Umbilical cord (tissue), 2 donors: ENCODE measurements around the gene CDH24. TPM values are rescaled to one million over a fixed set of nuclear protein-coding genes. Genes with fewer than 3 reads are reported as not detected.

Experiments
- DNase-seq: peaks from one replicate; pipeline ENCODE4 v3.0.0-alpha.2; 2015; ENCODE audit warnings: low spot score
- total RNA-seq: library from RNA; depleted of rRNA; stranded (reverse); fragments of >200 nt; gene quantifications from one replicate; pipeline ENCODE4 v1.2.3, GENCODE V29; 2014; ENCODE audit warnings: low replicate concordance; ENCODE audit not compliant: insufficient read depth

The CDH24 gene
- total RNA-seq, 1 donor from 2014 or later, result 5.3 TPM

DNA sequence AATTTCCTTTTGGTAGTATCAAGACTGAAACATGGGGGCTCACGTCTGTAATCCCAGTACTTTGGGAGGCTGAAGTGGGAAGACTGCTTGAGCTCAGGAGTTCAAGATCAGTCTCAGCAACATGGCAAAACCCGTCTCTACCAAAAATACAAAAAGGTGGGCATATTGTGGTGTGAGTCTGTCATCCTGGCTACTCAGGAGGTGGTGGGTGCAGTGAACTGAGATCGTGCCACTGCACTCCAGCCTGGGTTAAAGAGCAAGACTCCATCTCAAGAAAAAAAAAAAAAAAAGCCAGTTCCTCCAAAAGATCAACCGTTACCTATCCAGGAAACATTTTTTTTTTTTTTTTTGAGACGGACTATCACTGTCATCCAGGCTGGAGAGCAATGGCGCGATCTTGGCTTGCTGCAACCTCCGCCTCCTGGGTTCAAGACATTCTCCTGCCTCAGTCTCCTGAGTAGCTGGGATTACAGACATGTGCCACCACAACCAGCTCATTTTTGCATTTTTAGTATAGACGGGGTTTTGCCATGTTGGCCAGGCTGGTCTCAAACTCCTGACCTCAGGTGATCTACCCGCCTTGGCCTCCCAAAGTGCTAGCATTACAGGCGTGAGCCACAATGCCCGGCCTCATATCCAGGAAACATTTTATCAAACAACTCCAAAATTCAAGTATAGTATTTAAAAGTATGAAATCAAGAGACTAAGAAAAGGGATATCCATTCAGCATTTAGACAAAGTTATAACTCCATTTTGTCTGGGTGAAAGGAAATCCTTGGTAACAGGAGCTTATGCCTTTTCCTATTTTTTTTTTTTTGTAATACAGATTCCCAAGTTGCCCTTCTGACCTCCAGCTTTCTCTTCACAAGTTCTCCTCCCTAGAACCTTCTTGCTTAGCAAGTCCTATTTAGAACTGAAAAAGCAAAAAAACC, 34.2 kb upstream of the CDH24 start:
- no peak for DNase-seq

DNA sequence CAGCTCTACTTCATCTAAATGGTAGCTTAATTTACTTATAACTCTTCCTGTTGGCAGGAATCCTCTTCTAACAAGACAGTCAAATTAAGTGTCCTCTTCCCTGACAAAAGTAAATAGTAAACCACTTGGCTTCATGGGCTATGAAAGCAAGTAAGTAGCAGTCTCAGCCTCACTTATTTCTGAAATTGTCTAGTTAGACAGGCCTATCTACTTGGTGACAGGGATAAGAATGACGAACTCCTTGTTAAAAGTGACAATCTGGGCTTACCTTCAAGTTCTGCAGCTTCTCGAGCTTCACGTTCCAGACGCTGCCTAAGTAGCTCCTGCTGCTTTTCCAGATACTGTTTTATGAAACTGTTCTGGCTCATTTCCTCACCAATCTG, 32.9 kb upstream of the CDH24 start:
- DNase-seq, result no peak

DNA sequence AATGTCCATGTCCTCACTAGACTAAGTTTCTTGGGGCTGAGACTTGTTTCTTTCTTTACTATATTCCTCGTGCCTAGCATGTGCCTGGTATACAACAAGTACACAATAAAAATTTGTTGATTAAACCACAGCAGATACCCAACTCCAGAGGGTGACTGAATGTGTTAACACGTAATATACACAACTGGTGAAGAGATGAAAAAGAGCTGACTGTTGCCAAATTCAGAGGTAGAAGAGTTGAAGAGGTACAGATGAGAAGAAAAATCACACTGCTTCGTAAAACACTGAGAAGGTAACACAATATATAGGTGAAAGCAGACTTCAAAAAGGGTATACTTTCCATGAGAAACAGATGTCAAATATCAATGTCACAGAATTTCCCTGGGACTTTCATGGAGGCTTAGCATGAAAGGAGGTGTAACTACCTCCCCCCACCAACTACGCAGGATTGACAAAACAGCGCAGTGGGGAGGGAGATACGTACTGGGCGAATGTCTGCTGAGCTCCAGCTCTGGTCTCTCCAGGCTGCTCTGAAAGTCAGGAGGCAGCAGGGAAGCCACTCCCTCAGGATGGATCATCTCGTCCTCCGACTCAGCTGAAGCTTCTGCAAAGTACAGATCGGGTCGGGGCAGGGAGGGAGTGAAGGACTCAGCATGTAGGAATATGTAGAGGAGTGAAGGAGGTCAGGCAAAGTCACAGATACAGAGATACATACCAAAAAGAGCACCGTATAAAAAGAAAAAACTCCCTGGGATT, 32.4 kb upstream of the CDH24 start:
- no peak for DNase-seq

DNA sequence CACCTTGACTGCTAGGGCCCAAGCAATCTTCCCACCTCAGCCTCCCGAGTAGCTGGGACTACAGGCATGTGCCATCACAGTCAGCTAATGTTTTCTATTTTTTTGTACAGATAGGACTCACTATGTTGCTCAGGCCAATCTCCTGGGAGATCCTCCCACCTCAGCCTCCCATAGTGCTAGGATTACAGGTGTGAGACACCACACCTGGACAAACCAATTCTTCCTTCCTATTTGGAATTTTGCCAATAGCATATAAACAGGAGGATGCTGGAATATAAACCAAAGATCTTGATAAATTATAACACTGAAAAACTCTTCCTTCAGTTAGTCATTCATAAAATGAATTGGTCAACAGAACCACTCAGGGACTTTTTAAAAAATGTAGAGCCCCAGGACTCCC, 29.2 kb upstream of the CDH24 start:
- DNase-seq, result no peak

DNA sequence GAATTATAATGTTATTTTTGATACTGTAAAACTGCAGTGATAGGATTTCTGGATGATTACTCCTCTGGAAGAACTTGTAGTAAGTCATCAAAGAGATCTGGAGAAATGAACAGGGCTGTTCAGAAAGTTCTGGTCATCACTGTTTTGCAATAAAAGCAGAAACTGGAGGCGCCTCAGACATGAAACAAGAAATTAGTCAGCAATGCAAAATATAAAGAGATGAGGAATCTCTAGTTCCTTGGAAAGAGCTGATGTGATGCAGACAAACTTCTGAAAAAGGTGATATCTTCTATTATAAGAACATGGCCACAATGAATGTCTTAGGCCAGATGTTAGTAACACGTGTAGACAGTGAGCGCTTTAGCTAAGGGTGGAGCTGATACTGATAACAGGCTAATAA, 28.1 kb upstream of the CDH24 start:
- peak; percentile 26 for DNase-seq

DNA sequence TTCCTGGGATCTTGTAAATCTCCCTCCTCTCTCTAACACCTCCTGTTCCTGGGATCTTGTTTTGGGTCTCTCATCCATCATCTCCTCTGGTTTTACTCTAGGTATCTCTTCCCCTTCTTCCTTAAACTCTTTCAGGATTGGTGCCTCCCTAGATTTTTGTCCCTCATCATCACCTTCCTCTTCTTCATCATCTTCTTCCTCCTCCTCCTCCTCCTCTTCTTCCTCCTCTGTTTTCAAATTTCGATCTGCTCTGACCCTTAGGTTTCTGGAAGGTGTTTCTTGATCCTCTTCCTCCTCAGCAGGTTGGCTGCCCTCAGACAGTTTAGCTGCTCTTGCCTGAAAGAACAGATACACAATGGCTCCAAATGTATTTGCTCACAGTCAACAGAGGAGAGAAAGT, 23.2 kb upstream of the CDH24 start:
- DNase-seq, result no peak

DNA sequence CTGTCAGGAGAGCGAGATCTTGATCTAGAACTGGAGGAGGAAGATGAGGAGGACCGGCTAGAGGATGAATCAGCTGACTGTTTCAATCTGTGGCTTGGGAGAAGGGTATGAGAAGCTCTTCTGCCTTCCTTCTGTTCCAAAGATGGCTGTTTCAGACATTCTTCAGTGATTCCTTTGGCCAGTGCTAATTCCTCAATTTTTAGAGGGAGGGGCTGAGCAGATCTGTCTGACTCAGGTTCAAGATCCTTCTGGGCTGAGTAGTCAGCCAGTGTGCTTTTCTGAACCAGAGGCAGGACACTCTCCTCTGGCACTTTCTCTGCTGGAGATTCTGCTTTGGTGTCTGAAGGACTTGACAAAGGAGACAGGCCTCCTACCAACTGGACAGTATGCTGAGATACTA, 22.4 kb upstream of the CDH24 start:
- no peak for DNase-seq

DNA sequence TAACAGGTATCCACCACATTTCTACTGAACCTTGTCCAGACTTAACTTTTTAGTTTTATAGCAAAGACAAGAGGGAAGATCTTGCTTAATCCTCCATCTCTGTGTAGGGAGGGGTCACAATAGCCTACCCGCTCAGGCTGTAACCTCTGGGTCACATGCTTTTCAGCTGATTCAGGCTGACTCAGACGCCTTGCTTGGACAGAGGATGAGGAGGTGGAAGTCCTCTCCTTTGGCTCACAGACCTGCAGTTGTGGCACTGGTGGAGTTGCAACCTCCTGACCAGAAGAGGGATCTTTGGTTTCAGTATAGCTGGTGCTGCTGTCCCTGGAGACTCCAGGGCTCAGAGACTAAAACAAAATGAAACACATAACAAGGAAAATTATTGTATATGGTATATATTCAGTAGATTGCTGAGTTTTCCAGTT, 21.4 kb upstream of the CDH24 start:
- peak; percentile 83 for DNase-seq

DNA sequence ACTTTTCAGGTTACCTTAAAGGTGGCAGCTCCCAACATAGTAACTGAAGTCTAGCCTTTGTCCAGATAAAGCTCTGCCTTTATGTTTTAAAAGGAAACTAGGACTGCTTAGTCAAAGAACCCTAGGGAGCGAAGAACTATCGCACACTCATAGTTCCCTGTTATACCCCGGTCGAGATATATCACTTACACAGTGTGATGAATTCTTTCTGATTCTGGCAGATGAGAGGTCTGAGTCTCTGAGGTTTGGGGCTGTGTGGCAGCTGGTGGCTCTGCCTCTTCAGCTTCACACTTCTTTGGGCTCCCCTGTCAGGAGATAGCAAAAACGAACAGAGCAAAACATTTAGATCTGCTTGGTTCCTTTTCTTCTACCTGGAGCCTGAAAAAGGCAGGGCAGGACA, 20.6 kb upstream of the CDH24 start:
- DNase-seq, result no peak

DNA sequence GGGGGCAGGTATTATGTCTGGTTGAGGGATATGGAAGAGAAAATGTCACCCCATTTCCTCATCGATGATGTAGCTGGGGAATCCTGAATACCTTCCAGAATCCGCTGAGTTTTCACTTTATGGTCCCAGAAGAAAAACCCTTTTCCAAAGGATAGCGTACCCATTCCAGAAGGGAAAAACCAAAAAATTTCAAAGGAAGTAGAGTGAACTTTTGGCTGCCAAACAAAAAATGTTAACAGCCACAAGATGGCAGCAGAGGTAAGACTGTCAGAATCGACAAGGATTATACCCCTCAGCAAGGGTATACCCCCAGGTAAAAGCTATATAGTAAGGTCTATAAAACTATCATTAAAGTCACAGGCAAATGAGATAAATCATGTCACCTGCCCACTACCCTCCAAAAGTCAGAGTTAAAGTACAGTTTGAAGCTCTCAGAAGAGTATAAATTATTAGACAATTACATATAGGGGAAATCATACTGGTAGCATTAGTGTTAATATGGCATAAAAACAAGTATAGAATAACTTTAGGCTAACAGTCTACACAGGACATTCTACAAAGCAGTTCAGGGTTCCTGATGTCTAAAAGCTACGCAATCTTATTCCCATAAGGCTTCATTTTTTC, 19.6 kb upstream of the CDH24 start:
- DNase-seq, result no peak

DNA sequence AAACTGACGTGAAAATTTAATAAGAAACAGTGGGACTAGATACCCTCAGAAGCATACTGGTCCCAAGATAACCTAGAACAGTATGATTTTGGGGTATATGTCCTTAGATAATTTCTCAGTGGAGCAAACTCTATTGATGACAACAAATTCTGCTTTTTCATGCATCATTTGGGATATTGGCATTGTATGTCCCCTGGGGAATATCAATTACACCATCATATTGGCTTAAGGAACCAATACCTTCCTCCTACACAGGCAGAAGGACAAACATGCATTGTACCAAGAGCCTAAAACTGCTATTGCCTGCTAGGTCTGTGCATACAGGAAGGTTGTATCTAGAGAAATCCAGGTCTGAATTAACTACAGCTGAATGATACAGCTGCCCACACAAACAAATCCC, 17.6 kb upstream of the CDH24 start:
- DNase-seq, result no peak

DNA sequence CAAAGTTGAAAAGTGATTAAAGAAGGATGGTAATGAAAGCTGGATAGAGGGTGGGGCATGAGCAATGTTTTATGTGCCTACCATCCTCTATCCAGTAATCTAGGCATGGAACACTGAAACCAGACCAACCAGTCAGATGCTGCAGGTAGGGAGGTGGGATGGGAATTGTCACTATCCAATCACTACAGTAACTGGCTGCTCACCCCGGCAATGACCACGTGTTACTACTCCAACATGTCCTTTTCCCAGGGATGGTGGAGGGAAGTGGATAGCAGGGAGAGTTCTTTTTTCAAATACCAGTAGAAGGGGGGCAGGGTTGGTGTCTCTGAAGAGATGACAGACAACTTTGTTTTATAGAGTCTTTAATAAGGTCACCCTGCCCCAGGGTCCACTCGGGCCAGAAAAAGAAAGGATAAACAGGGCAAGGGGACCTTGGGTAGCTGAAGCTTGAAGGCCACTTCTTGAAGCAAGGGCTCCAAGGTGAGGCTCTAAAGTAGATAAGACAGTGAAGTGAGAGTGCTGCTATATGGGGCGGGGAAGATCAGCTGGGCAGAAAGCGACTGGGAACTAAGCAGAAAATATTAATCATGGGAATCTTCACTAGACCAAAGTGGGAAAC, 14.7 kb upstream of the CDH24 start:
- DNase-seq, result no peak

DNA sequence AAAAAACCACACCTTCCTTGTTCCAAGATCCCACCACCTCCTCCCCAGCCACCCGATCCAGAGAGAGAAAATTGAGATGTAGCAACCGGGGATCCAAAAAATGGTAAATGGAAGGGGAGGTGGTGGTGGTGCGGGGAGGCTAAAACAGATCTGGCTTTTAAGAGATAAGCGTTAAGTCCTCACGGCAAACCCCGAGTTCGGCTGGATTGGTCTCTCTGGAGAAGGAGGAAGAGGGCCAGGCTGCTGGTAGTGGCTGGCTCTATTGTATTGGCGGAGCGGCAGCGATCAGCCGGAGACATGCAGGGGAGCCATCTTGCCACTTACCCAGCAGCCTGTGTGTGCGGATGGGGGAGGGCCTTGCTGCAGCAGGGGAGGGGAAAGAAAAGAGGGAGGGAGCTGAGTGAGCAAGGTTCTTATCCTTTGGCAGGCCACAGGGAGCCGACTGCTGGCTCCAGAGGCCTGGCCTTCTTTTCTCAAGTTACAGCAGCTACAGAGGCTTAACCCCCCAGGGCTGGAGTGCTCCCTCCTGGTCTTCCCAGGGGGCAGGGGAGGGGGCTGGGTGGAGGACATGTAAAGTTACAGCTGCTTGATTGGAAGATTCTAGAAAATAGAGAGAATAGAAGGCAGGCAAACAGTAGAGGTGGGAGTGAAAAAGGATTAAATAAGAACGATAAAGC, 14.1 kb upstream of the CDH24 start:
- DNase-seq, result peak; percentile 97

DNA sequence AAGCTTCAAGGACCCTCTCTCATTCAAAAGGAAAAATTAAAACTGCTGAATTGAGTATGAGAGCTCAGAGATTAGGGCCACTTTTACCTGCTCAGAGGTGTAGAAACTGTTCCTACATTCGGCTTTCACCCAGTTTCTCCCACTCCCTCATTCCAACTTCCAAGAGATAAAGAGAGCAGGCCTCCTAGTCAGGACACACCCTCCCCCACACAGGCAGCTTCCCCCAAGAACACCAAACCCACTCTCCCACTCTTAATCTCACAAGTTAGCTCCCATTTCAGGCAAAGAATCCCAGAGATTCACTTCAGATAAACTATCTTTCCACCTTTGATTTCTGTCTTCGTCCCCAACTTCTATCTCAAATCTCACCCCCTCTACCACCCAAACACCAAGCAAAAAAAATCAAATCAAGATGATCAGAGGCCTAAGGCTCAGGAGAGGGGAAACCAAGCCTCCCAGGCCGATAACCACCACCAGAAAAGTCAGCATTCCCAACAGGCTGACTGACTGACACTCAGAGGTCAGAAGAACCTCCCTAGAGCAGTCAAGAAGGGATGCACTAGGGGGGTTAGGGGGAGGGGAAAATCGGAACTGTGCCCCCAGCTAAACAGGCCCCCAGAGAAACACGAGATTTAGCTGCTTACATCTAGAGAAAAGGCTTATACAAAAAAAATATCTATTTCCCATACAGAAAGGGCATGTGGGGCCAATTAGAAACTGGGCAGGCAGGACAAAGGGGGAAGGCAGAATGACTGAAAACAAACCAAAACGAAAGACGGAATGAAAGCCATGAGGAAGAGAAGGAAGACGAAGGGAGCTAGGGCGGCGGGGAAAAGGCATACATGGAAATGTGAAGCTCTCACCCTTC, 13.2 kb upstream of the CDH24 start:
- DNase-seq, result no peak

DNA sequence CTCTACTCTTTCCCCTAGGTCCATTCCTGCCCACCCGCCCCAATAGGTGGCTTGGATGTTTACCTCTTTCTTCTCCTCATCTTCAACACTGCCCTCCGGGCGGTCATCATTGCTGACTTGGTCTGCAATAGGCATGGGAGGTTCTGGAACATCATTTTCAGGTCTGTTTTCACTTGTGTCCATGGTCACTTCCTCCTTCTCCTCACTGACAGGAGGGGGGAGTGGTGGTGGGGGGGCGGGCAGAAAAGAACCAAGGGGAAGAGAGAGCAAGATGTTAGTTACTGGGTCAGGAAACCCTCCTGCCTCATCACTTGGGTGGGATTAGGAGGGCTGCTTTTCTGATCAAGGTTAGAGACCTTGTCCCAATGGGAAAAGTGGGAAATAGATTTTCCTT, 12.1 kb upstream of the CDH24 start:
- no peak for DNase-seq

DNA sequence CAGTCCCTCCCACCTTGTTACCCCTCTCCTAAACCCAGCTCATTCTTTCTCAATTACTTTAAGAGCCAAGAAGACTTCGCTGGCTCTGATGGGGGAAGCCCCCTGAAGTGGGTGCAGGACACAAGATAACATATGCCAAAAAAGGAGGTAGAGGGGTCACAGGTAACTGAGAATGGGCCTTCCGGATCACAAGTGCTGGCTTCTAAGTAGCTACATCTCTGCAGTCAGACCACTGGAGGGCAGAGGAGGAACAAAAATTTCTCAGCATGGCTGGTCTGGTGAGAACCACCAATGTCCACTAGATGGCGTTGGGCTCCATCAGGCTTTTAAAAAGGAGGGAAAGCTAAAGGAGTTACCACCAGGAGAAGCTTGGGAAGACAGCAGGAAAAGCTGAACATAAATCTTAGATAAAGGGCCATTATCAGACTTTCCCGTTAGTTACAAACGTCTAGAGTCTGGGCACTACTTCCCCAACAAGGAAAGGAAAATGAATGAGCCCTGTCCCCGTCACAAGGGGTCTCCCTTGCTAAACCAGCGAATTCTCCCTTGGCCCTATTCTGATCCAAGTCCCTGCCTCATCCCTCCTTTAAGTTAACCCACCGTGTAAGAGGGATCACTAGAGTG, 11.6 kb upstream of the CDH24 start:
- DNase-seq, result peak; percentile 95

DNA sequence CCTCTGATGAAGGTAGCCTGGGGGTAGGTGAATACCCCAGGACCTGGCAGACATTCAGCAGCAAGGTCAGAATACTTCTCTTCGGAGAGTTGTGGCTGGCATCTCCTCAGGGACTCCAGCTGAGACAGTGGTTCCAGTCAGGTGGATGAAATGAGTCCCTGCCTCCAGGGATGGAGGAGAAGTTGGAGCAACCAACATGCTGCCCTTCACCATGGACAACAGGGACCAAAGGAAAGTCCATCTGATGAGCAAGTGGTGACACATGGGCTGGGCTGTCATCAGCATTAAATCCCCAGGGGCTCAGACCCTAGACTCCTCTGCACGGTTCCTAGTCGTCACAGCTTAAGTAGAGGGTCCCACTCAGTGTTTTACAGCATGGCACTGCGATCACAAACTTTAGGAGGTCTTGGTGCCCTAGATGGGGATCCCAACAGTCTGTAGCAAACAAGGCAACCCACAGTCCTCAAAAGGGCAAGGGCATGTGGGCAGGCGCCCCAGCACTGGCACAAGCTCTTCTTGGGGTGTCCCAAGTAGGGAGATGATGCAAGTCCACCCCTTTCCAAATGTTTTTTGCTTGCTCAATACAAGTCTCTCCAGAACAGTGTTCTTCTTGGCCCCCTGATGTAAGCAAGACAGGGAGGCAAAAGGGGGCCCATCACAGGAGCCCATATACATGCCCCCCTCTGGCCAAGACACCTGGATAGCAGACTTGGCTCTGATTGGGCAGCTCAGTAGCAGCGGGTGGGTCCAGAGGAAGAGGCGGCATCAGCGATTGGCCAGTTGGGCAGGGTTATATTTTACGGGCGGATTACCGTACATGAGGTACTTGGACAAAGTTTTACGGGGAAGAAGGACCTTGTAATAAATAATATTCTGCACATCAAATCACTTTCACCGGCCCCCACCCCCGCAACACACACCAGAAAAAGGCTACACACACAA, 10.8 kb upstream of the CDH24 start:
- DNase-seq, result no peak

DNA sequence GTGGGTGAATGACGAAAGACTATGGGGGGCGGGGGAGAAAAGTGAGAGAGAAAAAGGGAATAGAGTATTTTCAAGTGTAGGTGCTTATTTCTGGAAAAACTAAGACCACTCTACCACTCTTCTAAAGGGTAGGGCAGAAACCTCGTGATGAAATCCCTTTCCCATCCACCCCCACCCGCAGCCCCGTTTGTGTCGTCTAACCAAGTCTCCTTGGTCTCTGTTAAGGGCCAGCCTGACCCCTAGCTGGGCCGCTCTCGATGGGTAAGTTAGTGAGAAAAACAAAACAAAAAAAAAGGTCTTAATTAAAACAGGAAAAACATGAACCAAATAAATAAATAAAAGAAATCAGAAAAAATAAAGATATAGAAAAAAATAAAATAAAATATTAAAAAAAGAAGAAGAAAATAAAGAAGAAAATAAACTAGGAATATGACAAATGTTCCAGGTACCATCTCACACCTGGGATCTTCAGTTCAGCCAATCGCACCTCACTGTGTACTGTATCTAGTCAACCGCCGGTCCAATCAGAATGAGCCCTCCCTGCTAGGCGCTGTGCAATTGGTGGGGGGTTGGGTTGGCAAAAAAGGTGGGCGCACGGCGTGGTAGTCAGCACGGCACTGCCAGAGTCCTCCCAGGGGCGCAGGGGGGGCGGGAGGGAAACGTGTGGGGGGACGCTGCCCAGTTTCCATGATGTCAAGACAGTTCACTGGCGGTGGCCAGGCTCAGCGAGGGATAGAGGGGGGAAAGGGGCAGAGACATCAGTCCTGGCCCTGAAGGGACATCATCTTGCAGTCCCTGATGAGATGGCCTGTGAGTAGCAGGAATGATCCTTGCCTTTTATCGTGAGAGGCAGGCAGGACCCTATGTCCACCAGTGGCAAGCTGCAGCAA, 9.8 kb upstream of the CDH24 start:
- DNase-seq, result no peak
